Fibroblast of lung (primary cell): ENCODE data around the gene CFAP410. TPM values are rescaled to one million over a fixed set of nuclear protein-coding genes. Genes with fewer than 3 reads are reported as not detected.
"Not testable (repeated sequence)": the region's sequence is repeated elsewhere in the genome, so short reads cannot be mapped to it uniquely, and the experiment has no call there.

Experiments used
- DNase-seq, 2 donors: peaks; one replicate each; pipeline versions ENCODE4 v3.0.0 to v3.0.0-alpha.2; 2010; ENCODE audit warnings: low read depth in 2 of 2
- H2AFZ ChIP-seq: 2 replicates; pipeline ENCODE4 v1.5.1; 2012; ENCODE audit warnings: low read length, control low read depth, inconsistent platforms
- H3K27ac ChIP-seq: 2 replicates; pipeline ENCODE4 v1.5.1; 2011; ENCODE audit warnings: low read length, control low read depth; ENCODE audit not compliant: insufficient read depth
- H3K27me3 ChIP-seq: 2 replicates; pipeline ENCODE4 v1.5.1; 2011; ENCODE audit warnings: mild to moderate bottlenecking, low read length; ENCODE audit not compliant: control insufficient read depth, insufficient read depth
- H3K36me3 ChIP-seq: 2 replicates; pipeline ENCODE4 v1.5.1; 2011; ENCODE audit warnings: low read length; ENCODE audit not compliant: control insufficient read depth, insufficient read depth
- H3K4me1 ChIP-seq: 2 replicates; pipeline ENCODE4 v1.5.1; 2011; ENCODE audit warnings: low read length; ENCODE audit not compliant: control insufficient read depth, insufficient read depth; ENCODE audit errors: extremely low read depth
- H3K4me2 ChIP-seq: 2 replicates; pipeline ENCODE4 v1.5.1; 2011; ENCODE audit warnings: low read length, control low read depth; ENCODE audit not compliant: insufficient read depth; ENCODE audit errors: extremely low read depth
- H3K4me3 ChIP-seq, 4 experiments: fragments of 200-600 bp in 1 of 4; sonication (generic) in 1 of 4; replicated peaks in 1 of 4; 2 replicates each; pipeline ENCODE4 v1.5.1; 2011 to 2016; ENCODE audit warnings: low read length in 4 of 4, low read depth in 3 of 4, mild to moderate bottlenecking in 3 of 4, control low read depth in 2 of 4, inconsistent platforms in 1 of 4, mixed read lengths in 1 of 4; ENCODE audit not compliant: insufficient read depth in 1 of 4; ENCODE audit errors: control extremely low read depth in 1 of 4
- H3K79me2 ChIP-seq: 2 replicates; pipeline ENCODE4 v1.5.1; 2012; ENCODE audit warnings: mild to moderate bottlenecking, low read length, inconsistent platforms; ENCODE audit not compliant: control insufficient read depth, insufficient read depth
- H3K9ac ChIP-seq: 2 replicates; pipeline ENCODE4 v1.5.1; 2011; ENCODE audit warnings: mild to moderate bottlenecking, low read length, control low read depth; ENCODE audit not compliant: insufficient read depth
- H3K9me3 ChIP-seq: 2 replicates; pipeline ENCODE4 v1.5.1; 2012; ENCODE audit warnings: low read depth, low read length; ENCODE audit not compliant: control insufficient read depth, insufficient read depth
- H4K20me1 ChIP-seq: 2 replicates; pipeline ENCODE4 v1.5.1; 2011; ENCODE audit warnings: low read length; ENCODE audit not compliant: control insufficient read depth, insufficient read depth; ENCODE audit errors: extremely low read depth
- EZH2 ChIP-seq: IDR thresholded peaks from 2 replicates; pipeline ENCODE4 v1.5.1; 2012; ENCODE audit warnings: low read length, control low read depth, mild to moderate bottlenecking; ENCODE audit errors: missing control alignments
- polyA plus RNA-seq, 2 donors: library from polyadenylated mRNA; depleted of rRNA in 1 of 2; stranded (reverse) in 1 of 2; unstranded in 1 of 2; fragments of >200 nt; gene quantifications; 2 replicates each; pipeline ENCODE4 v1.2.1, GENCODE V29; 2011 to 2012; ENCODE audit warnings: missing spikeins in 1 of 2
- total RNA-seq: library from RNA; depleted of rRNA; stranded (reverse); fragments of >200 nt; gene quantifications from 2 replicates; pipeline ENCODE4 v1.2.1, GENCODE V29; 2014
- TF ChIP-seq, protein P1 (sequence below), 2 donors: IDR thresholded peaks in 1 of 2; conservative IDR thresholded peaks in 1 of 2; 1 replicate in 1 of 2; 2 replicates in 1 of 2; pipeline ENCODE4 v1.5.1; 2011 to 2012; ENCODE audit warnings: low read length in 2 of 2, control low read depth in 1 of 2, inconsistent platforms in 1 of 2, low read depth in 1 of 2, mild to moderate bottlenecking in 1 of 2

The CFAP410 gene
- total and polyA plus RNA-seq, 2 donors (not counting 1 experiment from before 2014, with no cell fraction given): 4.9 to 7.1 TPM

DNA sequence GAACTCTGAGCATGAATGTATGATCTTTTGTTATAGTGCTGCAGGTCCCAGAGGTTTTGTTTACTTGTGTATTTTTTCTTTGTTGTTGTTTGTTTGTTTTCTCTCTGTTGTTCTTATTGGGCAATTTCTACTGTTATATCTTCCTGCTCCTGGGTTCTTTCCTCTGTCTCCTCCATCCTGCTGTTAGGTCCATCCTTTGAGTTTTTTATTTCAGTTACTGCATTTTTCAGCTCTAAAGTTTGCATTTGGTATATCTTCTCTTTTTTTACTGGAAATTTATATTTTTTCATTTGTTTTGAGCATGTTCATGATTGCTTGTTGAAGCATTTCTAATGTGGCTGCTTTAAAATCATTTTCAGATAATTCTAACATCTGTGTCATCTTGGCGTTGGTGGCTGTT is 24.1 kb upstream of the CFAP410 start:
- H3K9ac ChIP-seq: no peak overlapping the region
- no peak overlapping the region for H3K27ac ChIP-seq
- H3K79me2 ChIP-seq: no peaks in the 10 kb centered on the region
- no peaks in the 10 kb centered on the region for H3K9me3 ChIP-seq
- H3K4me2 ChIP-seq: no peak overlapping the region
- H3K27me3 ChIP-seq: no peaks in the 10 kb centered on the region
- H3K4me1 ChIP-seq: no peaks in the 10 kb centered on the region
- H3K36me3 ChIP-seq: no peaks in the 10 kb centered on the region
- no peaks in the 10 kb centered on the region for H4K20me1 ChIP-seq
- TF ChIP-seq EZH2: no peak
- TF ChIP-seq, protein P1, sequence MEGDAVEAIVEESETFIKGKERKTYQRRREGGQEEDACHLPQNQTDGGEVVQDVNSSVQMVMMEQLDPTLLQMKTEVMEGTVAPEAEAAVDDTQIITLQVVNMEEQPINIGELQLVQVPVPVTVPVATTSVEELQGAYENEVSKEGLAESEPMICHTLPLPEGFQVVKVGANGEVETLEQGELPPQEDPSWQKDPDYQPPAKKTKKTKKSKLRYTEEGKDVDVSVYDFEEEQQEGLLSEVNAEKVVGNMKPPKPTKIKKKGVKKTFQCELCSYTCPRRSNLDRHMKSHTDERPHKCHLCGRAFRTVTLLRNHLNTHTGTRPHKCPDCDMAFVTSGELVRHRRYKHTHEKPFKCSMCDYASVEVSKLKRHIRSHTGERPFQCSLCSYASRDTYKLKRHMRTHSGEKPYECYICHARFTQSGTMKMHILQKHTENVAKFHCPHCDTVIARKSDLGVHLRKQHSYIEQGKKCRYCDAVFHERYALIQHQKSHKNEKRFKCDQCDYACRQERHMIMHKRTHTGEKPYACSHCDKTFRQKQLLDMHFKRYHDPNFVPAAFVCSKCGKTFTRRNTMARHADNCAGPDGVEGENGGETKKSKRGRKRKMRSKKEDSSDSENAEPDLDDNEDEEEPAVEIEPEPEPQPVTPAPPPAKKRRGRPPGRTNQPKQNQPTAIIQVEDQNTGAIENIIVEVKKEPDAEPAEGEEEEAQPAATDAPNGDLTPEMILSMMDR (conservative IDR thresholded peaks at IDR 0.05 in 1 of 2, IDR thresholded peaks at IDR 0.05 in 1 of 2; ENCODE audit: low read depth in 1 of 2, low read length in 2 of 2): no peak
- H3K4me3 ChIP-seq: no peak overlapping the region
- DNase-seq: no peak
- H2AFZ ChIP-seq: no peak overlapping the region

DNA sequence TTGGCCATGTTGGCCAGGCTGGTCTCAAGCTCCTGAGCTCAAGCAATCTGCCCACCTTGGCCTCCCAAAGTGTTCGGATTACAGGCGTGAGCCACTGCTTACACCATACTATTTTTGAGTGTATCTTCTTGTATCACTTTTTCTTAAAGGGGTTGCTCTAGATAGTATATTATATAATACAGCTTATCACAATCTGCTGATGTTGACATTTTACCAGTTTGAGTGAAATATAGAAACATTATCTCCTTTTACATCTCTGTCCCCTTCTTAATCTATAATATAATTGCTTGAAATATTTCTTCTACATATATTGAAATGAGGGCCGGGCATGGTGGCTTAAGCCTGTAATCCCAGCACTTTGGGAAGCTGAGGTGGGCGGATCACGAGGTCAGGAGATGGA is 22.7 kb upstream of the CFAP410 start:
- not testable (repeated sequence) for H3K27me3 ChIP-seq, DNase-seq, H3K36me3 ChIP-seq, H3K9ac ChIP-seq, H3K4me3 ChIP-seq, H3K9me3 ChIP-seq, H3K4me2 ChIP-seq, H3K79me2 ChIP-seq, H3K27ac ChIP-seq, H2AFZ ChIP-seq, H4K20me1 ChIP-seq, H3K4me1 ChIP-seq

DNA sequence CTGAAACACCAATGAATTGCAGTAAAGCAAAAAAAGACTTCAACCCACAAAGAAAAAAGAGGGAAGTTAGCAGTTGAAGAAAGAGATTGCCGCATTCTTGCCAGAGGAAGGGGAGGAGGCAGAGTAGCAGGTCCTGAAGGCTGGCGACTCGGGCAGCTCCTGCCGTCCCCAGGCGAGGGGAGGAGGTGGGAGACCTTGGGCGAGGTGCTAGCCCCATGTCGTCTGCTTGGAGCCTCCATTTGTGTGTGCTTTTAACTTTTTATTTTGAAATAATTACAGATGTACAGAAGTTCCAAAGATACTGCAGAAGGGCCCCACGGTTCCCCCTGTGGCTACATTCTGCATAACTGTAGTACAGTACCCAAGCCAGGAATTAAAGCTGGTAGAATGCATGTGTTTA is 21.0 kb upstream of the CFAP410 start:
- Histone ChIP-seq H3K9me3 (no peaks in the 10 kb centered on the region), H3K4me3 (no peak overlapping the region), H3K4me1 (no peaks in the 10 kb centered on the region), H4K20me1 (no peaks in the 10 kb centered on the region), H3K36me3 (no peaks in the 10 kb centered on the region), H3K79me2 (no peaks in the 10 kb centered on the region), H3K27me3 (no peaks in the 10 kb centered on the region), H3K4me2 (no peak overlapping the region), H3K27ac (no peak overlapping the region), H2AFZ (no peak overlapping the region), H3K9ac (no peak overlapping the region)
- DNase-seq: no peak
- TF ChIP-seq, protein P1 (conservative IDR thresholded peaks at IDR 0.05 in 1 of 2, IDR thresholded peaks at IDR 0.05 in 1 of 2; ENCODE audit: low read depth in 1 of 2, low read length in 2 of 2): no peak
- TF ChIP-seq EZH2: no peak
